Fibroblast of skin of right quadriceps (primary cell): ENCODE measurements around the gene USP53.
"Not testable (repeated sequence)": the region's sequence is repeated elsewhere in the genome, so short reads cannot be mapped to it uniquely, and the experiment has no call there.

Source experiments
- DNase-seq: peaks from one replicate; pipeline ENCODE4 v3.0.0-alpha.2; 2013

USP53 gene

GRCh38 chr4:119328695-119329094 lies 116.2 kb downstream of the USP53 start:
- DNase-seq = no peak

- DNase-seq = no peak
Observed at GRCh38 chr4:119329835-119330620, 117.5 kb downstream of the USP53 start.

GRCh38 chr4:119336332-119336979 lies 123.9 kb downstream of the USP53 start:
- not testable (repeated sequence) for DNase-seq

GRCh38 chr4:119337010-119337409 lies 124.5 kb downstream of the USP53 start:
- peak; percentile 15 for DNase-seq

GRCh38 chr4:119339895-119340294 lies 127.4 kb downstream of the USP53 start:
- DNase-seq = not testable (repeated sequence)

GRCh38 chr4:119343293-119343692 lies 130.8 kb downstream of the USP53 start:
- not testable (repeated sequence) for DNase-seq
